Measurements from ENCODE around the gene FARSB. TPM values are rescaled to one million over a fixed set of nuclear protein-coding genes. Genes with fewer than 3 reads are reported as not detected.

FARSB gene
- total RNA-seq, 1 experiment from 2014 or later: 50.7 TPM

- ATAC-seq (no peak), DNase-seq (ENCODE audit: low read depth, low spot score) (no peak)
- H3K9ac ChIP-seq (ENCODE audit: low read length): no peak overlapping the region
- H3K4me3 ChIP-seq (replicated peaks in 1 of 2; ENCODE audit: low read depth in 1 of 2, low read length in 2 of 2): no peak overlapping the region
- no peaks in the 10 kb centered on the region for H4K20me1 ChIP-seq (ENCODE audit: insufficient read depth)
- no peaks in the 10 kb centered on the region for H3K36me3 ChIP-seq (ENCODE audit: control insufficient read depth in 1 of 2, insufficient read depth in 2 of 2, low read length in 2 of 2)
- ChIA-PET POLR2A (no interaction called here), RAD21 (ENCODE audit: low non-redundant PET in 1 of 2, low total read pairs in 2 of 2, uncharacterized antibody in 2 of 2, unreplicated experiment in 2 of 2) (no interaction called here), CTCF (interaction anchor here (1.6 to 2.2 kb wide), 2 partner anchors 14 to 217 kb away, joined by 3 to 8 read pairs; no protein-coding TSS in a partner anchor)
- H3K4me1 ChIP-seq (ENCODE audit: control insufficient read depth in 1 of 2, insufficient read depth in 2 of 2, low read length in 2 of 2): peaks cover 0 to 7% of the 10 kb centered on the region in 2 experiments; a peak in 2 of 4 replicates
- no peaks in the 10 kb centered on the region for H3K9me2 ChIP-seq (ENCODE audit: insufficient read depth)
- H3K9me3 ChIP-seq (ENCODE audit: control insufficient read depth in 1 of 2, insufficient read depth in 1 of 2, low read depth in 1 of 2, low read length in 2 of 2): no peaks in the 10 kb centered on the region
- no peak overlapping the region for H2AFZ ChIP-seq (ENCODE audit: low read depth, low read length, poor library complexity, severe bottlenecking)
- intact Hi-C loops (cut with micrococcal nuclease): no loop called here
- no peaks in the 10 kb centered on the region for H3K79me2 ChIP-seq (ENCODE audit: insufficient read depth, low read length)
- no peaks in the 10 kb centered on the region for H3K27me3 ChIP-seq (ENCODE audit: insufficient read depth, low read length)
- TF ChIP-seq RAD21 (IDR thresholded peaks at IDR 0.05; ENCODE audit: low read depth) (no peak), EGR1 (IDR thresholded peaks at IDR 0.05; ENCODE audit: low read depth) (no peak), CBX3 (IDR thresholded peaks at IDR 0.05; ENCODE audit: low read depth) (no peak), JUND (IDR thresholded peaks at IDR 0.05) (no peak), POLR2A (IDR thresholded peaks at IDR 0.05; ENCODE audit: borderline replicate concordance, extremely low read depth, insufficient read depth, insufficient read length) (no peak), ELF1 (IDR thresholded peaks at IDR 0.05; ENCODE audit: borderline replicate concordance, low read depth) (no peak), YY1 (IDR thresholded peaks at IDR 0.05; ENCODE audit: extremely low read depth, insufficient replicate concordance, low read depth, low read length) (no peak), ZBTB33 (IDR thresholded peaks at IDR 0.05; ENCODE audit: extremely low read depth, insufficient replicate concordance, low read length) (no peak), ZNF274 (IDR thresholded peaks at IDR 0.05; ENCODE audit: low read depth, low read length) (no peak), FOSL1 (IDR thresholded peaks at IDR 0.05; ENCODE audit: low read depth) (no peak), POLR2AphosphoS5 (IDR thresholded peaks at IDR 0.05; ENCODE audit: low read depth, low read length) (no peak), EZH2phosphoT487 (IDR thresholded peaks at IDR 0.05; ENCODE audit: borderline replicate concordance) (no peak), ZFX (IDR thresholded peaks at IDR 0.05) (no peak), REST (IDR thresholded peaks at IDR 0.05; ENCODE audit: low read depth) (no peak), ATF3 (IDR thresholded peaks at IDR 0.05) (no peak), TCF7L2 (IDR thresholded peaks at IDR 0.05; ENCODE audit: borderline replicate concordance, extremely low read depth, insufficient read depth, insufficient read length) (no peak), CEBPB (IDR thresholded peaks at IDR 0.05; ENCODE audit: low read depth) (no peak), SIN3A (IDR thresholded peaks at IDR 0.05; ENCODE audit: low read depth) (no peak)
- H3K4me2 ChIP-seq (ENCODE audit: low read length): no peak overlapping the region
- H3K27ac ChIP-seq (ENCODE audit: low read depth, low read length): no peak overlapping the region
- BruUV-seq (replicated peaks): no TSS peak
Observed at GRCh38 chr2:222686086-222686750, 30.3 kb upstream of the FARSB start.
